HepG2 (cell line): Measurements from ENCODE around the gene DHRS11. TPM values are rescaled to one million over a fixed set of nuclear protein-coding genes. Genes with fewer than 3 reads are reported as not detected.

ENCODE experiments used
- AHR ChIP-seq: IDR thresholded peaks from 2 replicates; pipeline ENCODE4 v1.6.1; 2018; ENCODE audit warnings: missing genetic modification reagents, missing compliant biosample characterization
- ASH2L ChIP-seq: fragments of 300-600, 200-600 bp; sonication (generic); IDR thresholded peaks from 2 replicates; pipeline ENCODE4 v1.7.0; 2017; ENCODE audit warnings: low read depth, mild to moderate bottlenecking, moderate library complexity, mixed read lengths, low read length; ENCODE audit not compliant: insufficient read length
- CBX2 ChIP-seq, 2 experiments: fragments of 200-600 bp in 1 of 2; sonication (generic); formaldehyde crosslinking in 1 of 2; IDR thresholded peaks; 2 replicates each; pipeline versions ENCODE4 v1.7.0 to v1.8.1; 2018 to 2022; ENCODE audit warnings: low read depth in 2 of 2, low read length in 1 of 2, mild to moderate bottlenecking in 1 of 2, missing genetic modification reagents in 1 of 2
- CBX5 ChIP-seq: sonication (generic); formaldehyde crosslinking; IDR thresholded peaks from 2 replicates; pipeline ENCODE4 v1.4.0; 2020; ENCODE audit warnings: missing genetic modification reagents, borderline replicate concordance
- FIP1L1 ChIP-seq: fragments of 200-400 bp; formaldehyde crosslinking; IDR thresholded peaks from 2 replicates; pipeline ENCODE4 v1.6.1; 2018; ENCODE audit warnings: low read depth, mild to moderate bottlenecking, low read length, moderate library complexity, borderline replicate concordance; ENCODE audit not compliant: insufficient read depth
- KAT7 ChIP-seq: IDR thresholded peaks from 2 replicates; pipeline ENCODE4 v1.6.1; 2018; ENCODE audit warnings: borderline replicate concordance, missing compliant biosample characterization
- KLF6 ChIP-seq: IDR thresholded peaks from 2 replicates; pipeline ENCODE4 v1.8.0; 2016; ENCODE audit warnings: missing biosample characterization, missing genetic modification reagents
- NFKBIZ ChIP-seq: IDR thresholded peaks from 2 replicates; pipeline ENCODE4 v1.6.1; 2018; ENCODE audit warnings: missing genetic modification reagents, missing compliant biosample characterization
- PHF20 ChIP-seq: sonication (generic); formaldehyde crosslinking; IDR thresholded peaks from 2 replicates; pipeline ENCODE4 v1.5.0; 2020; ENCODE audit warnings: mild to moderate bottlenecking, missing genetic modification reagents
- POLR2G ChIP-seq: fragments of 200-400 bp; formaldehyde crosslinking; IDR thresholded peaks from 2 replicates; pipeline ENCODE4 v1.6.1; 2018; ENCODE audit warnings: mild to moderate bottlenecking, low read depth, low read length, moderate library complexity
- SIX1 ChIP-seq: sonication (generic); formaldehyde crosslinking; IDR thresholded peaks from 2 replicates; pipeline ENCODE4 v1.4.0; 2020; ENCODE audit warnings: missing genetic modification reagents, borderline replicate concordance
- SIX4 ChIP-seq: sonication (generic); formaldehyde crosslinking; IDR thresholded peaks from 2 replicates; pipeline ENCODE4 v1.4.0; 2020; ENCODE audit warnings: missing genetic modification reagents
- TAF15 ChIP-seq: fragments of 200-400 bp; formaldehyde crosslinking; IDR thresholded peaks from one replicate; pipeline ENCODE4 v1.6.1; 2018; ENCODE audit warnings: mild to moderate bottlenecking, low read depth, low read length; ENCODE audit not compliant: poor library complexity, severe bottlenecking
- TBP ChIP-seq: sonication (generic); formaldehyde crosslinking; IDR thresholded peaks from 2 replicates; pipeline ENCODE4 v1.5.0; 2020; ENCODE audit warnings: missing genetic modification reagents
- ZNF121 ChIP-seq: sonication (generic); formaldehyde crosslinking; IDR thresholded peaks from 2 replicates; pipeline ENCODE4 v1.5.0; 2020; ENCODE audit warnings: mild to moderate bottlenecking, missing genetic modification reagents
- ZNF143 ChIP-seq: sonication (generic); formaldehyde crosslinking; IDR thresholded peaks from 2 replicates; pipeline ENCODE4 v1.4.0; 2020; ENCODE audit warnings: missing genetic modification reagents
- ZNF225 ChIP-seq: sonication (generic); formaldehyde crosslinking; IDR thresholded peaks from 2 replicates; pipeline ENCODE4 v1.4.0; 2020; ENCODE audit warnings: mild to moderate bottlenecking, missing genetic modification reagents
- ZNF292 ChIP-seq: sonication (generic); formaldehyde crosslinking; IDR thresholded peaks from 2 replicates; pipeline ENCODE4 v1.8.1; 2022; ENCODE audit warnings: mild to moderate bottlenecking, low read depth, missing genetic modification reagents, borderline replicate concordance
- ZNF430 ChIP-seq: sonication (generic); formaldehyde crosslinking; IDR thresholded peaks from 2 replicates; pipeline ENCODE4 v1.9.0; 2021; ENCODE audit warnings: mild to moderate bottlenecking, missing genetic modification reagents
- ZNF75D ChIP-seq: sonication (generic); formaldehyde crosslinking; IDR thresholded peaks from 2 replicates; pipeline ENCODE4 v1.8.1; 2023; ENCODE audit warnings: missing genetic modification reagents, mild to moderate bottlenecking, borderline replicate concordance
- ZNF777 ChIP-seq: sonication (generic); formaldehyde crosslinking; IDR thresholded peaks from 2 replicates; pipeline ENCODE4 v1.4.0; 2020; ENCODE audit warnings: missing genetic modification reagents
- polyA plus RNA-seq, 8 experiments: library from polyadenylated mRNA; depleted of rRNA in 3 of 8; stranded (reverse) in 7 of 8; unstranded in 1 of 8; fragments of >200 nt; fragmentation: Illumina TruSeq in 4 of 8; extraction: Trizol in 4 of 8; gene quantifications; 2 replicates each; pipeline versions ENCODE4 v1.2.1 to v1.2.3, GENCODE V29; 2011 to 2016; ENCODE audit warnings: low read depth in 4 of 8, missing spikeins in 1 of 8, mixed read lengths in 1 of 8; ENCODE audit not compliant: insufficient read depth in 1 of 8
- total RNA-seq, 5 experiments: library from RNA; depleted of rRNA; stranded (reverse); fragments of >200 nt; fragmentation: Illumina TruSeq; extraction: Trizol; gene quantifications; 2 replicates each; pipeline ENCODE4 v1.2.3, GENCODE V29; 2016; ENCODE audit warnings: low read depth in 1 of 5
- TF ChIP-seq, protein P1 (sequence below): sonication (generic); formaldehyde crosslinking; IDR thresholded peaks from 2 replicates; pipeline ENCODE4 v1.4.0; 2020; ENCODE audit warnings: missing genetic modification reagents
- TF ChIP-seq, protein P2 (sequence below): IDR thresholded peaks from 2 replicates; pipeline ENCODE4 v1.6.1; 2016; ENCODE audit warnings: missing compliant biosample characterization, missing genetic modification reagents, borderline replicate concordance
- TF ChIP-seq, protein P3 (sequence below): IDR thresholded peaks from 2 replicates; pipeline ENCODE4 v1.6.1; 2018; ENCODE audit warnings: missing genetic modification reagents, mild to moderate bottlenecking, missing compliant biosample characterization
- TF ChIP-seq, protein P4 (sequence below): IDR thresholded peaks from 2 replicates; pipeline ENCODE4 v1.6.1; 2012; ENCODE audit warnings: inconsistent platforms

Gene DHRS11
- total and polyA plus RNA-seq, 2 of the 13 experiments (the other 11 are each of a cell fraction or from before 2014, with no cell fraction given), result 28.4 to 41.9 TPM

DNA sequence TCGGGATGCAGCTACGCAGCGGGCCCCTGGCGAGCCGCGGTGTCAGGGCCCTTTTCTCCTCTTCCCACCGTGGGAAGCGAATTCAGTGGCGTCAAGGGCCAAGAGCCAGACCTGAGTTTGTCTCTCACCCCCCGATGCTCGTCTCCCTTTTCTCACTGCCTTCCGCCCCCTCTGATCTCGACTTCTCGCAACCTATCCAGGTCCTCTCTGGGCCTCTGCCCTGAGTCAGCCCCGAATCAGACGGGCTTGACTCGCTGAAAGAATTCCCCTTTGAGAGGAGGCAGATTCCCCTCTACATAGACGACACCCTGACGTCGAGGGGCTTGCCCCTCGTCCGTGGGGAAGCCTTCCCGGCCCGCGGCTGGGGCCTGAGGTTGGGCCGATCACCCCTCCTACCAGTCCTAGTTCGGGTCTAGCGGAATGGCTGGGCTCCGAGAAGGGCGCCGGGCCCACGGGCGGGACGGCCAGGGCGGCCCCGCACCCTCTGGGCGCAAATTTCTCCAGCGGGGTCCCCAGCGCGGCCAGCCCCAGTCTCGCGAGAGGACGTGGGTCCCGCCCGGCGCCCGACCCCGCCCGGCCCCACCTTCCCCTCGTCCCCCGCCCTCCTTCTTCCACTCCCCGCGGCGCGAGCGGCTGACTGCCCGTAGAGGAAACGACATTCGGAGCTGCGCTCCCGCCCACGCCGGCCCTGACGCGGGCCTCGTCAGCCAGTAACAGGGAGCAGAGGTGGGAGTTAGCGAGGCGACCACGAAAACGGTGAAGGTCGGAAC lies 47.2 kb upstream of the DHRS11 start, which contains the start of gene GGNBP2 (continued):
- TF ChIP-seq, protein P1, sequence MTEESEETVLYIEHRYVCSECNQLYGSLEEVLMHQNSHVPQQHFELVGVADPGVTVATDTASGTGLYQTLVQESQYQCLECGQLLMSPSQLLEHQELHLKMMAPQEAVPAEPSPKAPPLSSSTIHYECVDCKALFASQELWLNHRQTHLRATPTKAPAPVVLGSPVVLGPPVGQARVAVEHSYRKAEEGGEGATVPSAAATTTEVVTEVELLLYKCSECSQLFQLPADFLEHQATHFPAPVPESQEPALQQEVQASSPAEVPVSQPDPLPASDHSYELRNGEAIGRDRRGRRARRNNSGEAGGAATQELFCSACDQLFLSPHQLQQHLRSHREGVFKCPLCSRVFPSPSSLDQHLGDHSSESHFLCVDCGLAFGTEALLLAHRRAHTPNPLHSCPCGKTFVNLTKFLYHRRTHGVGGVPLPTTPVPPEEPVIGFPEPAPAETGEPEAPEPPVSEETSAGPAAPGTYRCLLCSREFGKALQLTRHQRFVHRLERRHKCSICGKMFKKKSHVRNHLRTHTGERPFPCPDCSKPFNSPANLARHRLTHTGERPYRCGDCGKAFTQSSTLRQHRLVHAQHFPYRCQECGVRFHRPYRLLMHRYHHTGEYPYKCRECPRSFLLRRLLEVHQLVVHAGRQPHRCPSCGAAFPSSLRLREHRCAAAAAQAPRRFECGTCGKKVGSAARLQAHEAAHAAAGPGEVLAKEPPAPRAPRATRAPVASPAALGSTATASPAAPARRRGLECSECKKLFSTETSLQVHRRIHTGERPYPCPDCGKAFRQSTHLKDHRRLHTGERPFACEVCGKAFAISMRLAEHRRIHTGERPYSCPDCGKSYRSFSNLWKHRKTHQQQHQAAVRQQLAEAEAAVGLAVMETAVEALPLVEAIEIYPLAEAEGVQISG (CRISPR knock-in tag), result peak; percentile 59
- TF ChIP-seq ZNF225 (CRISPR knock-in tag) (0 out of 2 replicates have a peak, but pooled peaks have one; percentile 44), SIX1 (no peak), SIX4 (CRISPR knock-in tag) (no peak), CBX2 (IDR thresholded peaks at IDR 0.05; ENCODE audit: low read depth, low read length) (no peak), CBX2 (CRISPR knock-in tag; IDR thresholded peaks at IDR 0.05; ENCODE audit: low read depth) (no peak), POLR2G (peak; percentile 94), ZNF121 (CRISPR knock-in tag) (no peak), KLF6 (CRISPR knock-in tag) (peak; percentile 67; the same call in 1 of the 2 replicates), ZNF430 (CRISPR knock-in tag) (peak; percentile 53; the same call in 1 of the 2 replicates), CBX5 (CRISPR knock-in tag) (no peak), ZNF75D (CRISPR knock-in tag) (no peak), FIP1L1 (no peak), TBP (CRISPR knock-in tag) (no peak), AHR (CRISPR knock-in tag) (no peak), ZNF777 (peak; percentile 99), ASH2L (no peak), ZNF292 (CRISPR knock-in tag) (no peak), NFKBIZ (CRISPR knock-in tag) (peak; percentile 19; the same call in 1 of the 2 replicates), TAF15 (no peak), ZNF143 (CRISPR knock-in tag) (no peak), KAT7 (no peak; the same call in 1 of the 2 replicates), PHF20 (0 out of 2 replicates have a peak, but pooled peaks have one; percentile 21)
- TF ChIP-seq, protein P2, sequence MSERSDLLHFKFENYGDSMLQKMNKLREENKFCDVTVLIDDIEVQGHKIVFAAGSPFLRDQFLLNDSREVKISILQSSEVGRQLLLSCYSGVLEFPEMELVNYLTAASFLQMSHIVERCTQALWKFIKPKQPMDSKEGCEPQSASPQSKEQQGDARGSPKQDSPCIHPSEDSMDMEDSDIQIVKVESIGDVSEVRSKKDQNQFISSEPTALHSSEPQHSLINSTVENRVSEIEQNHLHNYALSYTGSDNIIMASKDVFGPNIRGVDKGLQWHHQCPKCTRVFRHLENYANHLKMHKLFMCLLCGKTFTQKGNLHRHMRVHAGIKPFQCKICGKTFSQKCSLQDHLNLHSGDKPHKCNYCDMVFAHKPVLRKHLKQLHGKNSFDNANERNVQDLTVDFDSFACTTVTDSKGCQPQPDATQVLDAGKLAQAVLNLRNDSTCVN (CRISPR knock-in tag), result no peak
- TF ChIP-seq, protein P3, sequence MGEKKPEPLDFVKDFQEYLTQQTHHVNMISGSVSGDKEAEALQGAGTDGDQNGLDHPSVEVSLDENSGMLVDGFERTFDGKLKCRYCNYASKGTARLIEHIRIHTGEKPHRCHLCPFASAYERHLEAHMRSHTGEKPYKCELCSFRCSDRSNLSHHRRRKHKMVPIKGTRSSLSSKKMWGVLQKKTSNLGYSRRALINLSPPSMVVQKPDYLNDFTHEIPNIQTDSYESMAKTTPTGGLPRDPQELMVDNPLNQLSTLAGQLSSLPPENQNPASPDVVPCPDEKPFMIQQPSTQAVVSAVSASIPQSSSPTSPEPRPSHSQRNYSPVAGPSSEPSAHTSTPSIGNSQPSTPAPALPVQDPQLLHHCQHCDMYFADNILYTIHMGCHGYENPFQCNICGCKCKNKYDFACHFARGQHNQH (CRISPR knock-in tag), result peak; percentile 75; the same call in 1 of the 2 replicates
- TF ChIP-seq, protein P4, sequence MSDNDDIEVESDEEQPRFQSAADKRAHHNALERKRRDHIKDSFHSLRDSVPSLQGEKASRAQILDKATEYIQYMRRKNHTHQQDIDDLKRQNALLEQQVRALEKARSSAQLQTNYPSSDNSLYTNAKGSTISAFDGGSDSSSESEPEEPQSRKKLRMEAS, result peak; percentile 16; the same call in 1 of the 2 replicates
